GM15510 (cell line): Measurements from ENCODE around the gene KDSR.

Experiments used
- POLR2A ChIP-seq: IDR thresholded peaks from 3 replicates; pipeline ENCODE4 v1.6.1; 2011; ENCODE audit warnings: borderline replicate concordance; ENCODE audit not compliant: insufficient read length; ENCODE audit errors: extremely low read depth

Gene KDSR

DNA sequence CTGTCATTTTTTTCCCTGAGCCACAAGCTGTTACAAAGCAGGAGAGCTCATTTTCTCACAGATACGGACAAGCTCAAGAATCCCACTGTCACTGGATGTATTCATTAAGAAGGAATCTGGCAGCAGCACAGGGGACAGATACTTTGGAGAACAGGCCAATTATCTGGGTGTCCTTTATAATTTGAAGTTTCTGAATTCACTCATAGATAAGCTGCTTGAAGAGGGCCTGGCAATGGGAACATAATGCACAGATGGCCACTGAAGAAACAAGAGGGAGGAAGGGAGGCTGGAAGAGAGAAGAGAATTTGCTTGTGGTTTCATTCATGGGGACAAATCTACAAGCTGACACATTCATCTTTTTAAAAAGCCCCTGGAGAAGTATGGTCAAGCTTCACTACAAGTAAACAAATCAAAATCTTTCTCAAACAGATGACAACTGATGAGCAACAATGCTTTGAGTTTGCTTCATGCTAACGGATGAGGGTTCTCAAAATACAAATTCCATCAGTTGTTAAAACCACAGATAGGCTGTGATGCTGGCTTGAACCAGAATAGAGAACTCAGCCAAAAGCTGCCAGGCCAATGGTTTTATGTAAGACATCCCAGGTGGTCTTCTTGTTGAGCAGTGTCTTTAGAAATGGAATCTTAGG, 59.3 kb downstream of the KDSR start:
- TF ChIP-seq POLR2A, result no peak

GRCh38 chr18:63306819-63307550, 60.0 kb downstream of the KDSR start:
- TF ChIP-seq POLR2A, result no peak

DNA sequence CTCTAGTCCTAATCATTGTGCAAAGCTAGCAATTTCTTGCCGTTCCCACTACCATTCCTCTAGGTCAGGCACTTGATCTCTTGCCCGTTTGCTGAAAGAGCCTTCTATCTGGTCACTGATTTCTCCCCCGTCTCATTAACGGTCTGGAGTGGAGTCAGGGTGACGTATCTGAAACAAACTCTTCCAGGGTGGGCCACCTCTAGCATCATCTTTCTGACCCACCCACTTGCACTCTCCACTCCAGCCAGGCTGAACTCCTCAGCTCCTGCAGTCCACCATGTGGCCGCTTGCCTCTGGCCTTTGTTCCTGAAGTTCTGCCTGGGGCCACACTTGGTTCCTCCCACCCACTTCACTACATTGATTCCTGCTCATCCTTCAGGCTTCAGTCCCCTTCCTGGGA, 60.8 kb downstream of the KDSR start:
- no peak for TF ChIP-seq POLR2A

- no peak for TF ChIP-seq POLR2A
Measured at GRCh38 chr18:63303547-63303946, 63.5 kb downstream of the KDSR start.

DNA sequence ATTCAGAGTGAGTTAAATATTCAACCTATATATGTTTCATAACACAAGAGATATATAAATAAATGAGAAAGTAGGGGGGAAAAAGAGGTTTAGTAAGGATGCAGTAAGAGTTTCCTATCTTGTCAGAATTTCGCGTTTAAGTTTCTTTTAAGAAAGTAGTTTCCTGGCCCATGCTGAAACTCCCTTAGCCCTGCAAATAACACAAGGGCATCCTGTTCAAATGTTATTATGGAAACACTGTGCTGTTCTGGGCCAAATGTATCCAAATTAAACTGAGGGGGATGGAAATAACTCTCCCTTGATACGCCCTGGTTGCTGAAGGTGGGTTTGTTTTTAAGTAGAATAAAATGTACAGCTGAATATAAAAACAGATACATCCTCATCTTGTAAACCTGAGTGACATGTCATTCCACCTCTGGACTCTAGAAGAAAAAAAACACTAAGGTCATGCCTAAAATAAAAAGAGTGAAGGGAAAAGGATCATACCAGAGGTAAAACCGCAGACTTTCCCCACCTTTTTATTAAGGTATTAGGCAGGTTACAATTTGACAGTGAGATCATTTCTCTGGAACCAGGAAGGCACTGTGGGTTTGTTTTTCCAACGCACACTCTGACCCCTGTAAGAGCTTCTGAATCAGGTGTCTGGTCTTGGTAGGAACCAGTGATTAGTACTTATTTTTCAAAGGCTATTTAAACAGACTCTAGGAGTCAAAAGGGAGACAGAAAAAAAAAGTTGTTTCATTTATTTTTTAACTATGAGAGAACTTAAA, 64.2 kb downstream of the KDSR start:
- TF ChIP-seq POLR2A, result no peak

DNA sequence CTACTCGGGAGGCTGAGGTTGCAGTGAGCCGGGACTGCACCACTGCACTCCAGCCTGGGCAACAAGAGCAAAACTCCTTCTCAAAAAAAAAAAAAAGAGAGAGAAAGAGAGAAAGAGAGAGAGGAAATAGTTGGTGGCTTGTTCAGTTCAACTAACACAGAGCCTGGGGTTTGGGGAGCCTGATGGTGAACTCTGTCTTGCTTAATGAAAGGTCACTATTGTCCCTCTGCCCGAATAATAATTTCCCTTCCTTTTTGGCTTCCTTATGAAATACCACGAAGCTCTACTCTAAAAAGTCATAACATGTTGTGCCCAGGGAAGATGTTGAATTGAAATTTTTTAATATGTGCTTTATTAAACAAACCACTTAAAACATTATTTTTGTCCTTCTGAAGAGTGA, 64.8 kb downstream of the KDSR start:
- no peak for TF ChIP-seq POLR2A

GRCh38 chr18:63301434-63301833, 65.6 kb downstream of the KDSR start:
- no peak for TF ChIP-seq POLR2A

DNA sequence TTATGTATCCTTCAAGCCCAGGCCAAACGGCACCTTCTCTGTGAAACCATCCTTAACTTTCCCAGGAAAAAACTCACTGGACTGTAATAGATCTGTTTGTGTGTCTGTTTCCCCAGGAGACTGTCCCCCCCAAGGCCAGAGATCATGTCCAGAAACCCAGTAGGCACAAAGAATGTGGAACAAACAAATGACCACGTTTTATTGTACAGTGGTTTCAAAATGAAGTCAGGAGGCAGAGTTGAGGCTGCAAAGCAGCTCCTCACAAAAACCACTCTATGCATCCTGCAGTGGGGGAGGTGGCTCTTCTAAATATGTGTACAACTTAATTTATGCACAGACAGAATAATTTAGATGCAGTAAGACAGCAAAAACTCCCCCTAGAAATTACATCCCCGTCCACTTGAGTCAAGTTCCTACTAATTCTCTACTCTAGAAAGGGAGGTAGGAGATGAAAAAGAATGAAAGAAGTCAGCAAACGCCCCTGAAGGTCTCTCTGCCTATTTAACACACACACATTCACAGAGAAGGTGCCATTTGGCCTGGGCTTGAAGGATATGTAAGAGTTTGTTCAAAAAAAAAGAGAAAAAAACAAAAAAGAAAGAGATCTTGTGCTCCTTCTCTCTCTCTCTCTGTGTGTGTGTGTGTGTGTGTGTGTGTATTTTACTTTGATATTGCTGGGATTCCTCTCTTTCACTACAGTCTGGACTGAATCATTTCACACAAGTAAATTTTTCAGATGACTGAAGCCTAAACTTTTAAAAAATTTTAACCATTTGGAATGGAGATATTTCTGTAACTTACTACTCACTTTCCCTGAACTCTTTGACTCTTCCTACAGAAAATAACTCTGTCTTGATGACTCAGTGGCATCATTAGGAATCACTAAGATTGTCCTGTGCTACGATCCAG, 66.9 kb downstream of the KDSR start:
- TF ChIP-seq POLR2A, result no peak

GRCh38 chr18:63298400-63299365, 68.3 kb downstream of the KDSR start:
- no peak for TF ChIP-seq POLR2A

DNA sequence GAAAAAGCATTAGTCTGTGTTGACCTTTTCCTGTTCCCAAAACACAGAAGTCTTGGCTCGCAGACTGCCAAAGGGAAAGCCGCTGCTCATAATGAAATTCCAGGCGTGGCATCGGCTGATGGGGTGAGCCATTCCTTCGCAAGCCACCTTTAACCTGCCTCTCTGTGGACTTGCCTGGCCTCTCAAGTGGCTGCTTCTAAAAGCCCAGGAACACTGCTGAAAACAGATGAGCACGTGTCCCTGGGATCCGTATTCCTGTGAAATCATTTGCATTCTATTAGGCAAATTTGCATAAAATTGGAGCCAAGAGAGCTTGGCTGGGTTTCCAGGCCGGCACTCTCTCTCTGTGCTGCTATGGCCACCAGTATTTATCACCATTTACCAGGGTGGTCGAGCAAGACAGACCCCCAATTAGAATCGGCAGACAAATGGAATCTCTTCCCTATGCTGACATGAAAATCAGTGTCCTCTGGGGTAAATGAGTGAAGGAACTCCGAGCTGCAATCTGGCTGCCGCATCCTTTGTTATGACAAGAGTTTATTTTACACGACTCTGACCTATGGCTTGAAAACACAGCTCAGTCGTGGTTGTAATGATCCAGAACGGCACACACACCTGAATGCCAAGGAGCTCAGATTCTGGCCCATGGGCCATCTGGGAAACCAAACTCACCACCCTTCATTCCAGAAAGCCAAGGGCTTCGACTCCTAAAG, 69.2 kb downstream of the KDSR start:
- TF ChIP-seq POLR2A, result no peak

GRCh38 chr18:63293935-63294334, 73.1 kb downstream of the KDSR start:
- no peak for TF ChIP-seq POLR2A

- TF ChIP-seq POLR2A, result no peak
Measured at GRCh38 chr18:63292831-63293683, 73.9 kb downstream of the KDSR start.

GRCh38 chr18:63291278-63291677, 75.7 kb downstream of the KDSR start:
- TF ChIP-seq POLR2A, result no peak

GRCh38 chr18:63290821-63291200, 76.2 kb downstream of the KDSR start:
- TF ChIP-seq POLR2A, result no peak
